GM23338 (cell line): ENCODE data around the gene RNF5.

Experiments
- CREB1 ChIP-seq: fragments of 250-450 bp; sonication (Bioruptor Pico); IDR thresholded peaks from 2 replicates; pipeline ENCODE4 v1.5.0; 2020; ENCODE audit warnings: low read depth, mild to moderate bottlenecking, moderate library complexity
- CTCF ChIP-seq, 2 experiments: fragments of 200-600 bp in 1 of 2; sonication (generic) in 1 of 2; conservative IDR thresholded peaks; 2 replicates each; pipeline versions ENCODE4 v1.5.1 to v1.6.1; 2016 to 2017; ENCODE audit warnings: antibody characterized with exemption in 2 of 2, low read depth in 2 of 2, mild to moderate bottlenecking in 2 of 2, moderate library complexity in 1 of 2
- EZH2 ChIP-seq: fragments of 200-600 bp; sonication (generic); IDR thresholded peaks from one replicate; pipeline ENCODE4 v1.8.0; 2017; ENCODE audit warnings: antibody characterized with exemption, mild to moderate bottlenecking, low read depth; ENCODE audit not compliant: unreplicated experiment
- TF ChIP-seq, protein P1 (sequence below): IDR thresholded peaks from one replicate; pipeline ENCODE4 v1.6.1; 2018; ENCODE audit warnings: antibody characterized with exemption; ENCODE audit not compliant: unreplicated experiment

DNA sequence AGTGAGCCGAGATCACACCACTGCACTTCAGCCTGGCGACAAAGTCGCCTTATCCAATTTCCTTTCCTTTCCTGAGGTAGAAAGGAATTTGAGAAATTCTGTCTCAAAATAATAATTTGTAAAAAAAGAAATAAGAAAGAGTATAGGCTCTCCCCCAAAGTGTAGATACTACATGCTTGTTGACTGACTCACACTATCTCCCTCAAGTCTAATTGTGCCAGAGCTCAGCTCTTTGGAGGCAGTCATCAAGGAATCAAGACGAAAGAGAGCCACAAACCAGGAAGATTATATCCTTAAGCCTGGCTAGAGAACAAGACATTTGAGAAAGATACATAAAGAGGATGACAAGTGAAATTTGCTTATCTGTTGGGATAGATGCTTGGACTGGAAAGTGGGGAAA, 44.4 kb upstream of the RNF5 start:
- TF ChIP-seq CREB1 (CRISPR knock-in tag) (no peak), CTCF (conservative IDR thresholded peaks at IDR 0.05; ENCODE audit: low read depth in 2 of 2) (no peak), EZH2 (no peak)
- TF ChIP-seq, protein P1, sequence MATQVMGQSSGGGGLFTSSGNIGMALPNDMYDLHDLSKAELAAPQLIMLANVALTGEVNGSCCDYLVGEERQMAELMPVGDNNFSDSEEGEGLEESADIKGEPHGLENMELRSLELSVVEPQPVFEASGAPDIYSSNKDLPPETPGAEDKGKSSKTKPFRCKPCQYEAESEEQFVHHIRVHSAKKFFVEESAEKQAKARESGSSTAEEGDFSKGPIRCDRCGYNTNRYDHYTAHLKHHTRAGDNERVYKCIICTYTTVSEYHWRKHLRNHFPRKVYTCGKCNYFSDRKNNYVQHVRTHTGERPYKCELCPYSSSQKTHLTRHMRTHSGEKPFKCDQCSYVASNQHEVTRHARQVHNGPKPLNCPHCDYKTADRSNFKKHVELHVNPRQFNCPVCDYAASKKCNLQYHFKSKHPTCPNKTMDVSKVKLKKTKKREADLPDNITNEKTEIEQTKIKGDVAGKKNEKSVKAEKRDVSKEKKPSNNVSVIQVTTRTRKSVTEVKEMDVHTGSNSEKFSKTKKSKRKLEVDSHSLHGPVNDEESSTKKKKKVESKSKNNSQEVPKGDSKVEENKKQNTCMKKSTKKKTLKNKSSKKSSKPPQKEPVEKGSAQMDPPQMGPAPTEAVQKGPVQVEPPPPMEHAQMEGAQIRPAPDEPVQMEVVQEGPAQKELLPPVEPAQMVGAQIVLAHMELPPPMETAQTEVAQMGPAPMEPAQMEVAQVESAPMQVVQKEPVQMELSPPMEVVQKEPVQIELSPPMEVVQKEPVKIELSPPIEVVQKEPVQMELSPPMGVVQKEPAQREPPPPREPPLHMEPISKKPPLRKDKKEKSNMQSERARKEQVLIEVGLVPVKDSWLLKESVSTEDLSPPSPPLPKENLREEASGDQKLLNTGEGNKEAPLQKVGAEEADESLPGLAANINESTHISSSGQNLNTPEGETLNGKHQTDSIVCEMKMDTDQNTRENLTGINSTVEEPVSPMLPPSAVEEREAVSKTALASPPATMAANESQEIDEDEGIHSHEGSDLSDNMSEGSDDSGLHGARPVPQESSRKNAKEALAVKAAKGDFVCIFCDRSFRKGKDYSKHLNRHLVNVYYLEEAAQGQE = no peak
